Measurements from ENCODE around the gene TMOD3.

TMOD3 gene

GRCh38 chr15:51908316-51908715 lies 78.9 kb downstream of the TMOD3 start:
- no peak for DNase-seq (ENCODE audit: low spot score)

DNA sequence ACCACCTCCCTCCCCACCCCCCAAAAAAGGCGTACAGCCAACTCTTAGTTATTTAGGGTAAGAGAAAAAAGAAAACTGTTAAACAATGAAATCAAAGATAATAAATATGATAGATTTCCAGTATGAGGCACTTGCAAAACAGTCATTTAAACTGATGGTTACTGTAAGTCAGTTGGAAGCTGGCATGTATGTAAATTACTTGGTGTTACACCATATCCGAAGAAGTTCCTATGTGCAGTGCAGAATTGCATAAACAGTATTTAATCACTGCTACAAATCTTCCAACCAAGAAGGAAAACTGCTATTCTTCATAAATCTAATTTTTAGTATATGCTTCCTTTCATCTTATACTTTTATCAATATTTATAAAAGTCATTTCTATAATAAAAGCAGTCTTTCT lies 80.1 kb downstream of the TMOD3 start:
- DNase-seq (ENCODE audit: low spot score) = no peak

DNA sequence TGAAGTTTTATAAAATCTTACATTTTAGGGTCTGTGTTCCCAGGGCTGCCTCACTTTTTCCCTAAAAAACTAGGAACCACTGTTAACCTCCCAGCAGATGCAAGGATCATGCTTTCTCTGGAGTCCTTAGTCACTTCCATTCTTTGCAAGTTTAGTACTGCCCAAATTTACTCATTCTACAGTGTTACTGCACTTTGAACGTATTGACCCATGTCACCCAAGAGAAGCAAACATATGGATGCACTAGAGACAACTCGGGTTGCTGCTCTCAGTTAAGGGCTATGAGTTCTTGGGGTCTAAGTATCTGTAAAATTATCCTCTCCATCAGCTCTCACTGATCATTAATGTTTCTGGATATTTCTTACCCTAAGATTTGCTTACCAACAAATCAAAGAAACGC lies 83.1 kb downstream of the TMOD3 start:
- DNase-seq (ENCODE audit: low spot score) = no peak

- peak; percentile 16 for DNase-seq (ENCODE audit: low spot score)
Measured at GRCh38 chr15:51917493-51917892, 88.0 kb downstream of the TMOD3 start.

GRCh38 chr15:51924156-51925068 lies 95.0 kb downstream of the TMOD3 start:
- DNase-seq (ENCODE audit: low spot score) = no peak

GRCh38 chr15:51926809-51927208 lies 97.4 kb downstream of the TMOD3 start:
- DNase-seq (ENCODE audit: low spot score) = no peak

DNA sequence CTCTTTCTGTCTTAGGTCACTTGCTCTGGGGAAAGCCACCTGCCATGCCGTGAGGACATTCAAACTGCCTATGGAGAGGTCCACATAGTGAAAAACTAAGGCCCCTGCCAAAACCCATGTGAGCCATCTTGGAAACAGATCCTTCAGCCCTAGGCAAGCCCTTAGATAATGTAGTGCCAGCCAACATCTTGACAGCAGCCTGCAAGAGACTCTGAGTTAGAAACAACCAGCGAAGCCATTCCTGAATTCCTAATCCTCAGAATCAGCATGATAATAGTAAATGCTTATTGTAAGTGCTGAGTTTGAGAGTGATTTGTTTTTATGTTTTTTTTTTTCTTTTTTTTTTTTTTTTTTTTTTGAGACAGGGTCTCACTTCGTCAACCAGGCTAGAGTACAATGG lies 101.6 kb downstream of the TMOD3 start:
- no peak for DNase-seq (ENCODE audit: low spot score)

DNA sequence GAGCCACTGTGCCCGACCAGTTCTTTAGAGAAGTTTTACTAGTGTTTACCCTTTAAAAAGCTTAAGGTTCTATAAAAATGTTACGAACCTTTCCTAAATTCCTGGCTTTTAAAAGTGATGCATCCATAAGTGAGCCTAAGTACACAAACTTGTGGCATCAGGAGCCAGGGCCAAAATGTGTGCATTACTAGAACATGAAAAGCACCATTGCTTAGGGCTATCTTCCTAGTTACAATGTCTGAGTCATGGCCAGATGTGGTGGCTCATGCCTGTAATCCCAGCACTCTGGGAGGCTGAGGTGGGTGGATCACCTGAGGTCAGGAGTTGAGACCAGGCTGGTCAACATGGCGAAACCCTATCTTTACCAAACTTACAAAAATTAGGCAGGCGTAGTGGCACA lies 102.2 kb downstream of the TMOD3 start:
- no peak for DNase-seq (ENCODE audit: low spot score)

DNA sequence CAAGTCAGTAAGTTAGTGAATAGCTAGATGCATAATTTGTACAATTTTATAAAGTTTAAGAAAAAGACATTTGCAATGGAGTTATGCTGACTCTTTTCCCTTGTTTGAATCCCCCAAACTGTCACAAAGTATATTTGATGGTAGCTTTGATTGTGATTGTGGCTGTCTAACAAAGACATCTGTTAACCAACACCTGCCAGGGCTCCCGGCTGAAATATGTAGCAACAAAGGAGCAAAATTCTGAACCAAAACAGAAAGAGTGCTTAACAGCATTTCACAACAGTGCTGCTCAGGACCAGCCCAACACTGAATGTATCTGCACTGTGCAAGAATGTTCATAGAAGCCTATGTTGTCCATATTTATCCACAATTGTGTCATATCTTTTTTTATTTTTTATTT lies 102.7 kb downstream of the TMOD3 start:
- DNase-seq (ENCODE audit: low spot score) = no peak

- DNase-seq (ENCODE audit: low spot score) = no peak
Measured at GRCh38 chr15:51935466-51936104, 106.1 kb downstream of the TMOD3 start.

DNA sequence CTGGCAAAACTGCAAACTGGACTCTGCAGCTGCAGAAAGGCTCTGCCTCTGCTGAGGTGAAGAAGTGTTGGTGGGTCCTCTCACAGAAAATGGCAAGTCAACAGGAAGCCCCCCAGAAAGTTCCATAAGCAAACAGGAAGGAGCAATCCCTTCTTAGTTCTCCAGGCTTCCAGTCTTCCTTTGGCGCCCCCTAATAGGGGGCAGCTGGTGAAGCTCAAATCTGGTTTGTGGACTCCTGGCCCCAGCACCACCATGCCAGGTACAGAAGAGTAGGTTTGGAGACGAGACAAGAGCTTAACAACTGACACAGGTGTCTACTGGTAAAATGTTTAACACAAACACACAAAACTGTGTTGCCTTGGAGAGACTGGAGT lies 106.6 kb downstream of the TMOD3 start:
- DNase-seq (ENCODE audit: low spot score) = no peak

GRCh38 chr15:51938286-51938685 lies 108.8 kb downstream of the TMOD3 start:
- no peak for DNase-seq (ENCODE audit: low spot score)

DNA sequence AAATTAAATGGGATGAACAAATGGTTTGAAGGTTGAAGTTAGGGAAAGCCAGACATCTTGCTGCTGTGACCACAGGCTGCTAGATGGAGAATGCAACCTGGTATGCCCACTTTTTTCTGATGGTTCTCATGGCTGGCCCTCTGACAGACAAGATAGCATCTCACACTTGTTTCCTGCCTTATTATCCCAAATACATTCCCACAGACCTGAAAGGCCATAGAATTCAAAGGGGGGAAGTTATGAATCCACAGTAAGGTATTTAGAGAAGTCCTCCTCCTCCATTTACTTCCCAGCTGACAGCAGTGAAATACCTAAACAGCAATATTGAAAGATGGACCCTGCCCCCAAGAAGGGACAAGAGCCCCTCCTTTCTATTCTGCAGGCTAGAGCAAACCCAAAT lies 109.8 kb downstream of the TMOD3 start:
- no peak for DNase-seq (ENCODE audit: low spot score)

DNA sequence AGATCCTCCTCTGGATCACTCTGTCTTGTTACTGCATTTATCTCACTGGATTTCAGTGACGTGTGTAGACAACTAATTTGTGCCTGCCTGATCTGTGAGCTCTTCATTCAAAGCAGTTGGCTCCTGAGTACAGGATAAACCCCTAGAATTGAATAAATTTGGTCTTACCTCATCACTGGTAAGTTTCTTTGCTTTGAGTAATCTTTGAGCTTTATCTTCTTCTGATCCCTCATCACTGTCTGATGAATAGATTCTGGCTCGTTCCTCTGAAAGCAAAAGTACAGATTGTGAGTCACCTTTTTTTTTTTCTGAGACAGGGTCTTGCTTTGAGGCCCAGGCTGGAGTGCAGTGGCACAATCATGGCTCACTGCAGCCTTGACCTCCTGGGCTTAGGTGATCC lies 117.7 kb downstream of the TMOD3 start:
- DNase-seq (ENCODE audit: low spot score) = no peak

GRCh38 chr15:51952805-51953204 lies 123.4 kb downstream of the TMOD3 start:
- no peak for DNase-seq (ENCODE audit: low spot score)

- no peak for DNase-seq (ENCODE audit: low spot score)
Measured at GRCh38 chr15:51955504-51955903, 126.1 kb downstream of the TMOD3 start.
